GM03348 (cell line): ENCODE data around the gene PRRX2.

ENCODE experiments used
- DNase-seq: peaks from one replicate; pipeline ENCODE4 v3.0.0; 2012; ENCODE audit warnings: low spot score

The PRRX2 gene

GRCh38 chr9:129637102-129637501 lies 28.3 kb upstream of the PRRX2 start:
- no peak for DNase-seq

GRCh38 chr9:129637673-129638439 lies 27.6 kb upstream of the PRRX2 start:
- DNase-seq, result no peak

- DNase-seq, result no peak
These were observed 26.3 kb upstream of the PRRX2 start for GRCh38 chr9:129639034-129639630.

GRCh38 chr9:129639756-129640085 lies 25.7 kb upstream of the PRRX2 start:
- no peak for DNase-seq

- no peak for DNase-seq
These were observed 25.2 kb upstream of the PRRX2 start for GRCh38 chr9:129640086-129640870.

GRCh38 chr9:129640871-129641749 lies 24.3 kb upstream of the PRRX2 start:
- DNase-seq, result no peak

- peak; percentile 99 for DNase-seq
These were observed 23.5 kb upstream of the PRRX2 start, which contains the start of gene ASB6 for GRCh38 chr9:129641750-129642585. Gene ASB6, minus strand, starts transcription at chr9:129642151. Its CDS starts 152 bp downstream, at chr9:129641999.

- DNase-seq, result no peak
These were observed 21.7 kb upstream of the PRRX2 start for GRCh38 chr9:129643706-129644105.

GRCh38 chr9:129644365-129644764 lies 21.1 kb upstream of the PRRX2 start:
- no peak for DNase-seq

- DNase-seq, result no peak
These were observed 20.5 kb upstream of the PRRX2 start for GRCh38 chr9:129644902-129645301.

- no peak for DNase-seq
These were observed 19.2 kb upstream of the PRRX2 start for GRCh38 chr9:129646252-129646651.

GRCh38 chr9:129646654-129647053 lies 18.8 kb upstream of the PRRX2 start:
- no peak for DNase-seq

GRCh38 chr9:129647635-129648034 lies 17.8 kb upstream of the PRRX2 start:
- no peak for DNase-seq

GRCh38 chr9:129648092-129648763 lies 17.2 kb upstream of the PRRX2 start:
- DNase-seq, result no peak

GRCh38 chr9:129648764-129649115 lies 16.7 kb upstream of the PRRX2 start:
- DNase-seq, result no peak

- peak; percentile 53 for DNase-seq
These were observed 15.4 kb upstream of the PRRX2 start for GRCh38 chr9:129649726-129650679.

- no peak for DNase-seq
These were observed 14.7 kb upstream of the PRRX2 start for GRCh38 chr9:129650680-129651235.

- DNase-seq, result no peak
These were observed 11.5 kb upstream of the PRRX2 start for GRCh38 chr9:129653823-129654553.
